ENCODE results near the gene NPR3.

NPR3 gene

DNA sequence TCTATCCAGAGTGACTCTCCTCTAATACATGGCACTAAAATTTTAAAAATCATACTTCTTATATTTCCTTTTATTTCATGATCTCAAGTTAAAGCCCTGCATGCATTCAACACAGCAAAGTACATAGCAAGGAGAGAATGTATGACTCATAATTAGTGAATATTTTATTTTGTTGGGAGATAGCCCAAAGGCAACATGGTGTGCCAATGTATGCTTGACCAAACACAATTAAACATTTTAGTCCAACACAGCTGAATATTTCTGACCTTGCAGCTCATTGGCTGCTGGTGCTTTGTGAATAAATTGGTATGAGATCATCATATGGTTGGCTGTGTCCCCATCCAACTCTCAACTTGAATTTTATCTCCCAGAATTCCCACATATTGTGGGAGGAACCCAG lies 103.5 kb downstream of the NPR3 start:
- no peak for DNase-seq

- DNase-seq: no peak
Measured at GRCh38 chr5:32827981-32828380, 116.9 kb downstream of the NPR3 start.

DNA sequence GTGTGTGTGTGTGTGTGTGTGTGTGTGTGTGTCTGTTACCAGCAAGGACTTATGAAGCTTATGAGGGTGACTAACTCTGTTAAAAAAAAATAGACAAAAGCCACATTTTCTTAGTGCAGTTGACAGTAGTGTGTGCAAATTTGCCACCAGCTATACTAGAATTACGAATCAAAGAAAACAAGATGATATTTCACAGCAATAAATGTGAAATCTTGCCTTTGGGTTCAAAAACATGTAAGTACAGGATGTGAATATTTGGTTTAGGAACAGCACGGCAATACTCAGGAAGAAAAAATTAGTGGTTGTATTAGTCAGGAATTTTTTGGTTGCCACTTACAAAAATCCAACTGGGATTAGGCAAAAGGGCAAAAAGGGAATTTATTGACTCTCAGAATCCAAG lies 117.4 kb downstream of the NPR3 start:
- DNase-seq: no peak

DNA sequence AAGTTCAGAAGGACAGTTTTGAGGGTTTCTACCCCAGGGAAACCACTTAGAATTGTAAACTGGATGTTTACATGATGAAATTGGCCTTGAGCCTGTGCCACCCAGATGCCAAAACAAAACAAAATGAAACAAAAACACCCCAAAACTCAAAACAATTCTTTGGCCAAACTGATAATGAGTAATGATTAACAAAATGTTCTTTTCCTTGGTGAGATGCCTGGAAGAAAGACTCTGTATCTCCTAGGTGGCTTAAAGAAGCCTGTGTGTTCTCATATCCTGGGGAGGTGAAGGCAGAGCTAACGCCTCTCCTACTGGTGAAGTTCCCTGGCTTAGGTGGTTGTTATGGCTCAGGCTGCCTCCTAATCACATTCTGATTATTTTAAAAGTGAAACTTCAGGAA lies 120.5 kb downstream of the NPR3 start:
- no peak for DNase-seq

GRCh38 chr5:32833127-32833526 lies 122.0 kb downstream of the NPR3 start:
- DNase-seq: no peak

DNA sequence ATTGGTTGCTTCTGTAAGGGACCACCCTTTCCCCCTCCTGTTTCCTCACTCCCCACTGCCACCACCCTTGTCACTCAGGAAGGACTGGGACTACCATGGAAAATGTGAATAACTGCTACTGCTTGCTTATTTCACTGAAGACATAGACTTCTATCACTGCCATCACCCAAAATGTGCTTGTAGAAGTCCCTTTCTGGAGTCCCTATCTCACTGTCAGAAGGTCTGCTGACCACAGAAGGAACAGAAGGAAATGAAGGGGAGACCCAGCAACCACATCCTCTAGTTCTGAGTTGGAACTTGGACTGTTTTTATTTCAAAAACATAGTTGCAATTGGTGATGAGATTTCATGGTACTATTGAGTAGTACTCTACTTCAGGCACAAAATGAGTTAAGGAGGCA lies 122.5 kb downstream of the NPR3 start:
- no peak for DNase-seq

GRCh38 chr5:32834251-32834650 lies 123.1 kb downstream of the NPR3 start:
- DNase-seq: no peak

DNA sequence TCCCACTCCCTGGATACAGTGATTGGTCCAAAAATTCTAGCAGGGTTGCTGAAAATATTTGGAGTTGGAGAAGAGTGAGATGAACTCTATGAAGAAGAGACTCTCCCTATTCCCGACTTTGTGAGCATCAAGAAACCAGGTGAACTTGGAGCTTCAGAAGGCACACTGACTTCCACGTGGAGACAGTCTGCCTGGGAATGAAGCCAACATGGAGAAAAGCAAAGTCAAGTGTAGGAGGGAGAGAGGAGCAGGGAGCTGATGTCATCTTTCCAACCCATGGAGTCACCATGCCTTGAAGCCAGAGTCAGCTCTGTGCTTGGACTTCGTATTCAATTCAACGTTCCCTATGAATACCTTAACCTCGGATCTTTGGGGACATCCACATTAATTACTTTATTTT lies 125.1 kb downstream of the NPR3 start:
- DNase-seq: no peak

GRCh38 chr5:32837211-32837610 lies 126.1 kb downstream of the NPR3 start:
- DNase-seq: no peak

DNA sequence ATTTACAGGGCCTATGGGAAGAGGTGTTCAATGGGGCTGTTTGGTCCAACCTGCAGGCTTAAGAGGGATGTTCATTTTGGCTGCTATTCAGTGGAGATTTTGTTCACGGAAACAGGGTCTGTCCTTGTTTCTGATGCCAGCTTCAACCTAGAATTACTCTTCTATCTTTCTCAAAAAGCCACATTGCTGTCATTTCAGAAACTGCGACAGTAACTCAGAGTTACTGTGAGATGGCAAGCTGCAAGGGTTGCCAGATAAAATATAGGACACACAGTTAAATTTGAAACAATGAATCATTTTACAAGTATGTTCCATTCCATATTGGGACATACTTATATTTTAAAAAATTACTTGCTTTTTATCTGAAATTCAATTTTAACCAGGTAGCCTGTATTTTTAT lies 128.0 kb downstream of the NPR3 start:
- DNase-seq: no peak

DNA sequence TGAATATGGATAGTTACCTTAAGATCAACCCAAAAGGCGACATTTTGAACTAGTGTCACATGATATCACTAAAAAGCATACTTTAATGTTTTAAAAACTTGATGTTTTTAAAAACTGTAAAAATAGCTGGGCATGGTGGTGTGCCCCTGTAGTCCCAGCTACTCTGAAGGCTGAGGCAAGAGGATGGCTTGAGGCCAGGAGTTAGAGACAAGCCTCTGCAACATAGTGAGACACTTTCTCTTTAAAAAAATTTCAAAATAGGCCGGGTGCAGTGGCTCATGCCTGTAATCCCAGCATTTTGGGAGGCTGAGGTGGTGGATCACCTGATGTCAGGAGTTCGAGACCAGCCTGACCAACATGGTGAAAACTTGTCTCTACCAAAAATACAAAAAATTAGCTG lies 129.5 kb downstream of the NPR3 start:
- no peak for DNase-seq
